GM18498 (cell line): ENCODE results near the gene SLC9A7.
"Not testable (repeated sequence)": the region's sequence is repeated elsewhere in the genome, so short reads cannot be mapped to it uniquely, and the experiment has no call there.

Experiments used
- ATAC-seq: cut with Tn5 transposase; IDR thresholded peaks from one replicate; pipeline ENCODE4 v1.9.1; 2021; ENCODE audit warnings: mild to moderate bottlenecking, moderate library complexity; ENCODE audit not compliant: unreplicated experiment

The SLC9A7 gene

DNA sequence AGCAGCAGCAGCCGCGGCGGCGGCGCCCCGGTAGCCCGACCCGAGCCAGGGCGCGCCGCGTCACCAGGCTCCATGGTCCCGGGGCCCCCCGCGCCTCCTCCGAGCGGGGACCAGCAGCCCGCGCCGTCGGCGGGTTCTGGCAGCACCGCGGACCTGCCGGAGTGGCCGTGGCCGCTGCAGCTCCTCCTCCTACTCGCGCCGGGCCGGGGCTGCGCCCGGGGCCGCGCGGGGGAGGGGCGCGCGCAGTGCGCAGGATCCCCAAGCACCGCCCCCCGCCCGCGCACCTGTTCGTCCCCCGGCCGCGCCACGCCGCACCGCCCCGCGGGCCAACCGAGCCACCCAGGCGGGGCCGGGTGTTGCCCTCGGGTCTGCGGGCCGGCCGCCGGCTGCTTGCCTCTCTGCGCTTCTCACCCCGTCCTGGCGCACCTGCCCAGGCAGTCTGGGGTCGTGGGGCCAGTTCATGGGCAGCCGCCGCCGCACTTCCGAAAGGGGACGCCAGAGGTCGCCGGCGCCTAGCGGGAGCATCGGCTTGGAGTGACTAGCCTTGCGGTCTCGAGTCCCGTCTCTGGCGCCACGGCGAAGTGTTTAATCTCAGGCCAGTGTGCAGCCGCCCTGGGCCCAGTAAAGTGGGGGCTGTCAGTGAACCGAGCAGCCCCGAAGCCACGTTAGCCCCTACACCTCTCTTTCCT lies at the start of gene SLC9A7:
TSS of gene SLC9A7 (minus strand) at position 163 of the 689 bp plus-strand sequence. CDS start at position 74, 89 bp downstream.
- peak; percentile 71 for ATAC-seq

- no peak for ATAC-seq
These were observed 46.4 kb upstream of the SLC9A7 start for GRCh38 chrX:46805270-46805669.

DNA sequence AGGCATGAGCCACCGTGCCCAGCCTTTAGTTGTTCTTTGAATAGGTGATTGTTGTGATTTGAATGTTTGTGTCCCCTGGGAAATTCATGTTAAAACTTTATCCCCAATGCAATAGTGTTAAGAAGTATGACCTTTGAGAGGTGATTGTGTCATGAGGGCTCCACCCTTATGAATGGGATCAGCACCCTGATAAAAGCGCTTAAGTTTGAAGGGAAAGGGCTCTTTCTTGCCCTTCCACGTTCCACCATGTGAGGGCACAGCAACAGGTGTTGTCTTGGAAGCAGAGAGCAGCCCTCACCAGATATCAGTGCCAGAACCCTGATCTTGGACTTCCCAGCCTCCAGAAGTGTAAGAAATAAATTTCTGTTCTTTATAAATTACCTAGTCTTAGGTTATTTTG lies 44.2 kb upstream of the SLC9A7 start:
- ATAC-seq = no peak

- no peak for ATAC-seq
These were observed 37.8 kb upstream of the SLC9A7 start for GRCh38 chrX:46796574-46797191.

DNA sequence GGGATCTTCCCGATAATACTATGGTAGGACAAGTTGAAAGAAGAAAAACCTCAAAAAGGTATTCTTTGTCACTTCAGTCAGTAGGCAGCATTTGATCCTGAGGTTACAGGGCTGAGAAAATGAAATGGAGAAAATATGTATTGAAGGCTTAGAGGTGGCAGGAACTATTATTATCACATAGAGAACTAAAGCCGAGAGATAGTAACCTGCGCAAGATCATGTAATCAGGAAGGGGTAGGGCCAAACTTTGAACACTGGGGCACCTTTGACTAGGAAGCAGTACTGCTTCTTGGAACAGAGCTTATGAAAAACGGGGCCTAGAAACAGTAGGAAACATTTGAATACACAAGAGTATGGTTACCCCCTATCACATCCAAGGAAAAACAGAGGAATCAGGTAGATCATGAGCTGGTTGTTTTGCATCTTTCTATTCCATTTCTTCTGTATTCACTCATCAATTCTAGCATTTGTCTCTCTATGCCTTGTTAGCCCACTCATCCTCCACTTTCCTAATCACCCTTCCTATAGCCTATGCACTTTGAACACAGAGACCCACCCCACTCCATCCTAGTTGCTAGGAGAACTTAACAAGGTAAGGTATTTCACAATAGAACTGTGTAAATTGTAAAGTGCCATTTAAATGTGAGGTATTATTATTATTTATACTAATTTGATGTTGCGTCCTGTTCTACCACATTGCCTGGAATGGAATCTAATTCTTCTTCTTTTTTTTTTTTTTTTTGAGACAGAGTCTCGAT lies 34.6 kb upstream of the SLC9A7 start:
- ATAC-seq = no peak

- no peak for ATAC-seq
These were observed 33.9 kb upstream of the SLC9A7 start for GRCh38 chrX:46792810-46793188.

GRCh38 chrX:46791927-46792809 lies 33.2 kb upstream of the SLC9A7 start:
- ATAC-seq = no peak

DNA sequence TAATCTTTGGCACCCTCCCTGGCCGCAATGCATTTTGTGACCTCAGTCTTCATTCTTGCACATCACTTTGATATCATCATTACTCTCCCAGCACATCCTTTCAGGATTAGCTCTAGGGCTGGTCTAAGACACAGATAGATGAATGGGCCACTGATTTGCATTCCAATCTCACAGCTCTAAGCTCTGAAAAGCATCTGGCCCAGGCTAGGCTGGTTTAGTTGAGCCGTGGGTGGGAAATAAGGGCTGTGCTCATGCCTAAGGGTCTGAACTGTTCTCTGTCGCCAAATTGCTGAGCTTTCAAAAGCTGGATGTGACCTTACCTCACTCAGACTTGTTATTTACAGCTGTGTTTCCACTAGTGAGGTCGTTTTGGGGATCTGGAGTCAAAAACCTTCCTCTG lies 30.0 kb upstream of the SLC9A7 start:
- ATAC-seq = no peak

- ATAC-seq = not testable (repeated sequence)
These were observed 25.5 kb upstream of the SLC9A7 start for GRCh38 chrX:46784437-46784836.

GRCh38 chrX:46782034-46782433 lies 23.1 kb upstream of the SLC9A7 start:
- ATAC-seq = no peak

GRCh38 chrX:46777971-46778810 lies 19.3 kb upstream of the SLC9A7 start:
- no peak for ATAC-seq

- no peak for ATAC-seq
These were observed 11.9 kb upstream of the SLC9A7 start for GRCh38 chrX:46770817-46771163.

DNA sequence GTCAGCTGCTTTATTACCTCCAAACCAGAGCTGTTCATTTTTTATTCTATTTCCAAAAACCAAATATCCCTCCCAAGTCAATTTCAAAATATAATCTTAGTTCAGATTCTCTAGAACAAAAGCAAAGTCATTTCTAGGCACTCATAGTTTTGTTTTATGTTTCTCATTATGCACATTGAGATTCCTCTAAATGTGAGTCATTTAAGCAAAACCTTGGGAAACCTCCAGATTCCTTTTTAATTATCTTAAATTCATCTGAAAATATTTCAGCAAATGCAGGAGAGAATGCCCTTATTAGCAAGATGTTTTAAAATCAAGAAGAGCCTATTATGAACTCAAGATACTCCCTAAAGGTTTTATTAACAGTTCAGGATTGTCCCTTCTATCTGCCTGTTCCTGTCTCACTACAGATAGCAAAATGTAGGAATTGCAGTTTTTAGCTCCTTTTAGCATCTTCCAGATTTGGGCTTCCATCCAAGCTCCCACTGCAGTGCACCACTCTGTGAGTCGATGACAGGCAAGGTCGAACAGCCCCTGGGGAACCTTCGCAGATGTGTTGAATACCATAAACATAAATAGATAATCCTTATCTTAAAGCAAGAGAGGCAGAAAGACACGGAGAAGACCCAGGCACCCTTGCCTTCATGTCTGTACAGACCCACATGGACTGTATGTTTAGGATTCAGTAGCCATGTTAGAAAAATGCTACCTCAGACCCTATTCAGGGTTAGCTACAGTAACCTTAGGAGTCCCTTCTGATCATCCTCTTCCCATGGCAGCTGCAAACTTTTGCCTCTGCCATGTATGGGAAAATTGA lies 11.3 kb upstream of the SLC9A7 start:
- no peak for ATAC-seq

- no peak for ATAC-seq
These were observed 4.0 kb upstream of the SLC9A7 start for GRCh38 chrX:46762963-46763362.

GRCh38 chrX:46759645-46759974 lies 692 bp upstream of the SLC9A7 start:
- ATAC-seq = no peak

- ATAC-seq = peak; percentile 22
These were observed 559 bp downstream of the SLC9A7 start for GRCh38 chrX:46758163-46758955.

DNA sequence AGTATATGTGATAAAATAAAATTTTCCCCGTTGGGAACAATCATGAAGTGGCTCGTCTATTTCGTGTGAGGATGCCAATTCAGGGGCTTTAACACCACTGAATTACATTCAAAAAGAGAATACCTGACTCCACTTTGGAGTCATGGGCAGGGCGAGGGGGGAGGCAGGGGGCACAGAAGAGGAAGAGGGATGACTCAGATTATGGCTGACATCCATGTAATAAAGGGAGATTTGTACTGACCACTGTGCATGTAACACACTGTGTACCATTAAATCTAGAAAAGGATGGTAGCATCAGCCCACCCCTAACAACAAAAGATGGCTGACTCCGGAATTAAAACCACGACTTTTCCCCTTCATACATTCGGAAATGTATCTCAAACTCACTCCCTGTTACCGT lies 1.3 kb downstream of the SLC9A7 start:
- no peak for ATAC-seq

DNA sequence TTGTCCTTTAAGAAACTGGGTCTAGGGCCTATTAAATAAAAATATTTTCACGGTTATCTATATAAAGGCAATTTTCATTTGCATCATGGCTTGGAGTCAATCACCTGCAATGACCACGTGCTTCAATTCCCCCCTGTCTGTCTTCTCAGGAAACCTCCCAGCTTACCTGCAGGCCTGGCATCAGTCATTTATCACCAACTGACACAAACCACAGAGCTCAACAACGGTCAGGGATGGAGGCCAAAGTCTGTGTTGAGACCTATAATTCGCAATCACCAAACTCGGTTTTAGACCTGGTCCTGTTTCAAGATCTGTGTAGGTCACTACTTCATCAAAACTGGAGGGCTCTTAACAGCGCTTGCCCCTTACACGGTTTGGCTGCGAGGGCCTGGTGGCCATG lies 1.9 kb downstream of the SLC9A7 start:
- ATAC-seq = no peak

GRCh38 chrX:46755671-46756070 lies 3.2 kb downstream of the SLC9A7 start:
- ATAC-seq = no peak
